Dermis microvascular lymphatic vessel endothelial cell (primary cell): ENCODE measurements around the gene WDFY4. TPM values are rescaled to one million over a fixed set of nuclear protein-coding genes. Genes with fewer than 3 reads are reported as not detected.
"Not testable (repeated sequence)": the region's sequence is repeated elsewhere in the genome, so short reads cannot be mapped to it uniquely, and the experiment has no call there.

Source experiments
- DNase-seq, 2 donors: peaks; one replicate each; pipeline versions ENCODE4 v3.0.0 to v3.0.0-alpha.2; 2010; ENCODE audit warnings: low read depth in 2 of 2
- total RNA-seq: library from RNA; depleted of rRNA; stranded (reverse); fragments of >200 nt; gene quantifications from 2 replicates; pipeline ENCODE4 v1.2.1, GENCODE V29; 2014

WDFY4 gene
- under 0.01 and 0.25 TPM in 2 replicates for total RNA-seq

GRCh38 chr10:48684792-48685623 lies at the start of gene WDFY4:
TSS of gene WDFY4 (plus strand) at chr10:48684873. CDS start at chr10:48709733, 24,860 bp downstream.
- DNase-seq = no peak

- DNase-seq = no peak
Observed at GRCh38 chr10:48634984-48635557, 49.6 kb upstream of the WDFY4 start.

- no peak for DNase-seq
Observed at GRCh38 chr10:48636231-48636630, 48.4 kb upstream of the WDFY4 start.

- no peak for DNase-seq
Observed at GRCh38 chr10:48636901-48637300, 47.8 kb upstream of the WDFY4 start.

GRCh38 chr10:48638158-48638557 lies 46.5 kb upstream of the WDFY4 start:
- DNase-seq = no peak

GRCh38 chr10:48638739-48639527 lies 45.7 kb upstream of the WDFY4 start:
- no peak for DNase-seq

GRCh38 chr10:48639632-48640031 lies 45.0 kb upstream of the WDFY4 start:
- peak in 1 of 2 donors; percentile 20 for DNase-seq

GRCh38 chr10:48640326-48640725 lies 44.3 kb upstream of the WDFY4 start:
- no peak for DNase-seq

GRCh38 chr10:48641099-48641690 lies 43.5 kb upstream of the WDFY4 start:
- not testable (repeated sequence) for DNase-seq

GRCh38 chr10:48645600-48645999 lies 39.1 kb upstream of the WDFY4 start:
- DNase-seq = no peak

GRCh38 chr10:48647073-48647472 lies 37.6 kb upstream of the WDFY4 start:
- not testable (repeated sequence) for DNase-seq

GRCh38 chr10:48648172-48648942 lies 36.3 kb upstream of the WDFY4 start:
- DNase-seq = no peak

GRCh38 chr10:48649349-48649944 lies 35.2 kb upstream of the WDFY4 start:
- no peak for DNase-seq

GRCh38 chr10:48651293-48651692 lies 33.4 kb upstream of the WDFY4 start:
- DNase-seq = no peak

GRCh38 chr10:48651839-48652238 lies 32.8 kb upstream of the WDFY4 start:
- no peak for DNase-seq

- DNase-seq = no peak
Observed at GRCh38 chr10:48652344-48652743, 32.3 kb upstream of the WDFY4 start.

- DNase-seq = no peak
Observed at GRCh38 chr10:48653347-48653746, 31.3 kb upstream of the WDFY4 start.

GRCh38 chr10:48653944-48654698 lies 30.6 kb upstream of the WDFY4 start:
- no peak for DNase-seq

- DNase-seq = peak in 1 of 2 donors; percentile 76
Observed at GRCh38 chr10:48655411-48656240, 29.0 kb upstream of the WDFY4 start.
